HG03108 (cell line): ENCODE measurements around the gene ADAM15.

Experiments used
- ATAC-seq: cut with Tn5 transposase; IDR thresholded peaks from one replicate; pipeline ENCODE4 v1.9.1; 2021; ENCODE audit warnings: moderate library complexity; ENCODE audit not compliant: unreplicated experiment

The ADAM15 gene, protein sequence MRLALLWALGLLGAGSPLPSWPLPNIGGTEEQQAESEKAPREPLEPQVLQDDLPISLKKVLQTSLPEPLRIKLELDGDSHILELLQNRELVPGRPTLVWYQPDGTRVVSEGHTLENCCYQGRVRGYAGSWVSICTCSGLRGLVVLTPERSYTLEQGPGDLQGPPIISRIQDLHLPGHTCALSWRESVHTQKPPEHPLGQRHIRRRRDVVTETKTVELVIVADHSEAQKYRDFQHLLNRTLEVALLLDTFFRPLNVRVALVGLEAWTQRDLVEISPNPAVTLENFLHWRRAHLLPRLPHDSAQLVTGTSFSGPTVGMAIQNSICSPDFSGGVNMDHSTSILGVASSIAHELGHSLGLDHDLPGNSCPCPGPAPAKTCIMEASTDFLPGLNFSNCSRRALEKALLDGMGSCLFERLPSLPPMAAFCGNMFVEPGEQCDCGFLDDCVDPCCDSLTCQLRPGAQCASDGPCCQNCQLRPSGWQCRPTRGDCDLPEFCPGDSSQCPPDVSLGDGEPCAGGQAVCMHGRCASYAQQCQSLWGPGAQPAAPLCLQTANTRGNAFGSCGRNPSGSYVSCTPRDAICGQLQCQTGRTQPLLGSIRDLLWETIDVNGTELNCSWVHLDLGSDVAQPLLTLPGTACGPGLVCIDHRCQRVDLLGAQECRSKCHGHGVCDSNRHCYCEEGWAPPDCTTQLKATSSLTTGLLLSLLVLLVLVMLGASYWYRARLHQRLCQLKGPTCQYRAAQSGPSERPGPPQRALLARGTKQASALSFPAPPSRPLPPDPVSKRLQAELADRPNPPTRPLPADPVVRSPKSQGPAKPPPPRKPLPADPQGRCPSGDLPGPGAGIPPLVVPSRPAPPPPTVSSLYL

DNA sequence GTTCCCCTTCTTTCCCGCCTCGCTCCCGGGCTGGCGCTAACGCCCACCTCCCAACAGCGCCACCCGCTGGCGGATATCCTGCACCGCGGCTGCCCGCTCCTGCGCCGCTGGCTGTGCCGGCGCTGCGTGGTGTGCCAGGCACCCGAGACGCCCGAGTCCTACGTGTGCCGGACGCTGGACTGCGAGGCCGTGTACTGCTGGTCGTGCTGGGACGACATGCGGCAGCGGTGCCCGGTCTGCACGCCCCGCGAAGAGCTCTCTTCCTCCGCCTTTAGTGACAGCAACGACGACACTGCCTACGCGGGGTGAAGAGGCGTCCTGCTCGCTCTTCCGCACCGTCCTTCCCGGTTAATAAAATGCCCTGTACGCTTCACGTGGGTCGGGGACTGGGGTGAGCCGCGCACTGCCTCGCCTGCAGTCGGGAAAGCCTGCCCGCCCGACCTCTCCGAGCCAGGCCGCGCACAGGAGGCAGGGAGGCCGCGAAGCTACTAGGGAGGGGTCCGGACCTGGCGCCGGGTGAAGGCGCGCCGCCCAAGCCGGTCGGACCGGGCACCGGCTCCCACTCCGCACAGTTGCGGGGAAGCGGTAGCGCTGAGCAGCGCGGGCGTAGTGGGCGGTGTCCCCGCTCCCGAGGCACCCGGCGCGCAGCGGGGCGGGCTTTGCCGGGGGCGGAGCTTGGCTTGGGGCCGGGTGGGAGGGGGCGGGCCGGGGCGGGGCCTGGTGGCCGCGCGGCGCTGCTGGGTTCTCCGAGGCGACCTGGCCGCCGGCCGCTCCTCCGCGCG lies at the start of gene ADAM15:
Gene ADAM15 (plus strand): TSS at position 757 of the 782 bp plus-strand sequence. CDS start 71 bp downstream, outside the sequence.
- peak; percentile 49 for ATAC-seq

DNA sequence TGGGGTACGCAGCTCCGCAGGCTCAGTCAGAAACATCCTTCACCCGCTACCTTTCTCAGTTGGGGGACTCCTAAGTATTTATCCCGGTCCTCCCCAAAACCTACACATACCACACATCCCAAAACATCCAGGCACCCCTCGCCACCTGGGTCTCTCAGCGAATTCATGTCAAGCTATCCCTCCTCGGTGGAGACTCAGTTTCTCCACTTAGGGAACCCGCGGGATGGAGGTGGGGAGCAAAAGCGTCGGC lies 49.8 kb upstream of the ADAM15 start:
- no peak for ATAC-seq

DNA sequence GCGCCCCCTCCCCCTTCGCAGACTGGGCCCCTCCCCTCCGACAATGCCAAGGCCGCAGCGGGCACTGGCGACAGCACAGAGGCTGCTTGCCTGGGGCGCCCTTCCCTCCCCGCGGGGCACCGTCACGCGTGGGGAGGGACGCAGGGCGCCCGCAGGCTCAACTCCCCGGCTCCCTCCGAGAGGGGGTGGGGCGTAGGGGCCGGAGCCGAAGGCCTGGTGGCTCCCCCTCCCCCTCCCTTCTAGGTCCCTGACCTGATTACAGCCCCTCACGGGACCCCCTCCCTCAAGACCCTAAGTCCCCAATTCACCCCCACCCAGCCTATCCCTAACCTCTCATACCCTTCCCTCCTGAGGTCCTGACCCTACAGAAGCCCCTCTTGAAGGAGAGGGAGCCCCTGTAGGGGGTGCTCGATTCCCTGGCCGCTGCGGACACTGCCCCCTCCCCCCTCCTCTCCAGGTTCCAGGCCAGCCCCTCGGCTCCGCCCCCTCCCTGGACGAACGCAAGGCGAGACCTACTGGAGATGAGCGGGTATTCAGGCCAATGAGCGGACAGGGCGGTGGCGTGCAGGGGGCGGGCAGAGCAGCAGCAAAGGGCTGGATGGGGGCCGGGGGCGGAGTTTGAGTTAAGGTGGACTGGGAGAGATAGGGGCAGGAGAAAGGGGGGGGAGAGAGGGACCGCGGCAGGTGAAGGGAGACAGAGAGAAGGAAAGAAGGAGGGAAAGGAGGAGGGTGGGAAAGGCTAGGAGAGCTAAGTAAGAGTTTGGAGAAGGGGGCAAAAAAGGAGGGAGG lies 49.2 kb upstream of the ADAM15 start:
- peak; percentile 47 for ATAC-seq

DNA sequence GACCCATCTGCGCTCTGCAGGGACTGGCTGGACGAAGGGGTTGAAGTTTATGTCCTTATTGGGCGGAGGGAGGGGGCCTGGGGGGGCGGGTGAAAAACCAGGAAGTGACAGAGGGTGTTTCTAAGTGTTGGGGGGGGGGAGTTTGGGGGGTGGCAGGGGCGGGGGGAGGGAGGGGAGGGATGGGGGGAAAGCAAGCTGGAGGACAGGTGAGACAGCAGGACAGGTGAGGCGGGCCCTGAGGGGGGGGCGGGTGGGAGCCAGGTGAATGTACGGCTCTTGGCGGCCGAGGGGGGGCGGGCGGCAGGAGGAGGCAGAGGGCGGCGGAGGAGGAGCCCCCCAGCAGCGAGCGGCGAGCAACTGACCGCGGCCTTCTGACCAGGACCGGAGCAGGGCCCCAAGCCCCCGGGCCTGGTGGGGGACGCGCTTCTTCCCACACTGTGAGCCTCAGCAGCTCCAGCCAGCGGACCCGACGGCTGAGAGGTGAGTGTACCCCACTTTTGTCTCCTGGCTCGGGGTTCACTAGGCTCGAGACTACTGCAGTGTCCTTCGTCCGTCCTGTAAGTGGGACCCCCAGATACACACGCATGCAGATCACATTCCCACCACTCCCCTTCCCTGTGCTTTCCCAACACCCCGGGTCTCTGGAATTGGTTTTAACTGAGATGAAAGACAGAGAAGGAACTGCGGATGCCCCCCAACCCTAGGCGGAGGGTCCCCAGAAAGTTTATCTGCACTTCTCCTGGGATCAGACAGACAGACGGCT lies 48.5 kb upstream of the ADAM15 start, which contains the start of gene ZBTB7B:
Gene ZBTB7B (plus strand): TSS at position 339 of the 763 bp plus-strand sequence. CDS start 11,859 bp downstream, outside the sequence.
- ATAC-seq: no peak

DNA sequence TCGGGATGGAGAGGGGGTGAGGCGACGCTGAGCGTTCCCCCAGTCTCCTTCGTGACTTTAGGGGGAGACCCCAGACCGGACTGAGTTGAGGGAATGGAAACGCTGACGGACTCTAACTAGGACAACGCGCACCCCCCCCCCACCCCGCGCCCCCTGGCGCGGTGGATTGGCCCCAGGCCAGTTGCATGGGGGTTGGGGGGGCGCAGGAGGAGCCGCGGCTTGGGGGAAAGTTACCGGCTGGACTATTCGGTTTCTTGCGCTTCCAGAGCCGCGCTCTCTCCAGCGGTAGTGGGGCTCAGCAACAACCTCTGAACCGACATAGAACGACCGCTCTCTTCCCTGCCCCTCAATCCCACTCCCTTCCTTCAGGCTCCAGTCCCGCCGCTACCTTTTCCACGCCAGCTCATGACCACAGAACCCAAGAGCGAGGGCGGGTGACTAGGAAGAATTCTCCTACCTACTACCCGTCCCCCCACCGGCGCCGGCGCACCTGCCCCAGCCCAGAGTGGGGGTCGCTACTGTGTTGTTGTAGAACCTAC lies 47.8 kb upstream of the ADAM15 start:
- no peak for ATAC-seq

DNA sequence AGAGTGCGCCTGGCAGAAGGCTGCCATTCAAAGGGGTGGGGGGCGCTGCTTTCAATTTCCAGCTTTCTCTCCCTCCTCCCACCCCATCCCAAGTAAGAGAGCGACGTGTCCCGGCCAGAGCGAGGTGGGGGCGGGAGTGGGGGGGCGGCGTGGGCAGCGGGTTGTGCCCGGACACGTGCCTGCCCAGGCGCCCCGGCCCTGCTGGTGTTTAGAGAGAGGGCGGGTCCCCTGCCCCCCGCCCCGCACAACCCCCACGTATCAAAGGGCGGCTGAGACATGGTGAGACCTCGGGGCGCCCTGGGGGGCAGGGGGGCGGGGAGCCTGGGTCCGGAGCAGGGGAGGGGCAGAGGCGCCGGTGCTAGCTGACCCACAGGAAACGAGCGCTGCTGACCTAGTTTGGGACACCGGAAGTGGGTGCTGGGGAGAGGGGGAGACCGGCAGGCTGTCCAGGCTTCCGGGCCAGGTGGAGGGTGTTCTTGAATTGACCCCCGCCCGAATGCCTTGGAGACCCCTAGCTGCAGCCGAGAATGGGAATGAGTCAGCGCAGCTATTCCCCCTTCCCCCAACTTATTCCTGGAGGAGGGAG lies 47.3 kb upstream of the ADAM15 start:
- ATAC-seq: no peak

DNA sequence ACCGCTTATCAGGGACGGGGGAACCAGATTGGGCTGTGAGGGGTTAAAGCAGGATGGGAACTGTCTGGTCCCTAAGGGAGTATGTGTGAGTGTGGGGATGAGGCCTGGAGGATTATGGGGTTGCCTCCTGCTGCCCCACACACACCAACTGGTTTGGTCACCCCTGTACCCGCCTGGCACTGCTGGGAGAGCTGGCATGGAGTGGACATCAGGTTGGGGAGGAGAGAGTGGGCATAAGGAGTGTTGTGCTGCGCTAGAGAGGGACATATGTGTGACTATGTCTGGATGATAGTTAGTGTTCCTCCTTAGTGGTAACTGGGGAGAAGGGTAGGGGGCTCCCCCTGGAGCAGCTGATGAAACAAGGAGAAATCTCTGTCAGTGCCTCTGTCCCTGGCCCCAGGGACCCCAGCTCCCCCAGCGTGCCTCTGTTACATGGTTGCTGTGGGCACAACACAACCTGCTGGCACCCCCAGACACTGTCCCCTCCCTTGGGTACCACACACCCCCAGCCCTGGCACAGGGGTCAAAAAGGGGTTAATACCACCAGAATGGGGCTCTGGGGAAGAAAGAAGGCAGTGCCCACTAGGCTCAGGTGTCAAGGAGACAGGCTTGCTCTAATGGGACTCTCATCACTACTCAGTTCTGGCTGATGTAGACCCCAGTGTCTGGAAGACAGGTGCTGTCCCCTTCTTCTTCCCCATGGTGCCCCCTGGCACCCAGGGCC lies 46.6 kb upstream of the ADAM15 start:
- no peak for ATAC-seq

DNA sequence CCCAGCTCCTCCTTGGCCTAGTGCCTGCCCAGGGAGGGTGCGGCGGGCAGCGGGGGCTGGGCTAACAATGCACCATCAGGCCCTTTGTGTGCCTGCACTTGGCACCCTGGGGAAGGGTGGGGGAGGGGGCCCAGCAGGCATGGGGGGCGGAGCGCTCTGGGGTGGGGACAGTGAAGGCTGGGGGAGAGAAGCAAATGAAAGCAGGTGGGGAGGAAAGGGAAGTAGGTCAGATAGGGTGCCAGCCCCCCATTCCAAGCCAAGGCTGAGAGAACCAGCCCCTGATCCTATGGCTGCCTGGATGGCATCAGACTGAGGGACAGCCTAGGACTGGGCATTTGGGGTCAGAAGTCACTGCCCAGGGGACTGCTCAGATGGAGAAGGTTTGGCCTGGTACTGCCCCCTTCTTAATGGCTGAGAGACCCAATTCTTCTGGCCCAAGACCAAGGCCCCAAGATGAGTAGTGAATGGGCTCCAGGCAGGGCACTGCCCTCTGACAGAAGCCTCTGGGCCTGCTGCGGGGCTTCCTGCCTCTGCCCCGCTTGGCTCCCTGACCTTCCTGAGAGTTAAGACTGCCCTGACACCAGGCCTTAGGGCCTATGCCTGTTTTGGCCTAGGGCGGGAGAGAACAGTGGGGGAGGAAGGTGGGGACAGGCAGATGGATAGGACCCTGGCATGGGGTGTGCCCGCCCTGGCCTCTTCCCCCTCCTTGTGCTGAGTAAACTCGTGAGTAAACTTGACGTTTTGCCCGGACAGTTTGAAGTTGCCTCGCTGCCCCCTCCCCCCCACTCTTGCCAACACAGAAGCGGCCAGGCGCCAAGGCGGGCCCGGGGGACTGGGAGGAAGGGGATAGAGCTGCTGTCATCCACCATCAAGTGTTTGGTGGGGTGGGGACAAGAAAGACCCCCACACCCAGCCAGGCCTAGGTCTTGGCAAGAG lies 45.8 kb upstream of the ADAM15 start:
- no peak for ATAC-seq

DNA sequence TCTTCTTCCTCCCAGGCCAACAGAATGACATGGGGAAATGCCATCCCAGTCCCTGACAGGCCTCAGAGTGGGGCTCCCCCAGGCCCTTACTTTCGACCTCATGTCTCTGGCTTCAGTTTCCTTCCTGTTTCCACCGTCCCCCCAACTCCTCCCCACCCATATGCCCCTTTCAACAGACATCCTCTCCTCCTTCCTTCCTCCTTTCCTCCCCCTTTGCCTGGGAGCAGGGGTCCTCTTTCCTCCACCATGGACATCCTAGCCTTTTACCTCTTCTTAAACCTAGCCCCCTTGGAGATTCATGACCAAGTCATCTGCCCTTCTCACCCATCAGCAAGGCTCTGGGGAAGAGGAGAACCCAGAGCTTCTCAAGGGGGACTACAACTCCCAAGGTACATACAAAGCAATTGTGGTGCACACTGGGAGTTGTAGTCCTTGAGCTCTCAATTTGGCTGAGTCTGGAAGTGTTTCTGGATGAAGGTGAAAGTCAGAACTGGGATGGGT lies 44.5 kb upstream of the ADAM15 start:
- no peak for ATAC-seq

DNA sequence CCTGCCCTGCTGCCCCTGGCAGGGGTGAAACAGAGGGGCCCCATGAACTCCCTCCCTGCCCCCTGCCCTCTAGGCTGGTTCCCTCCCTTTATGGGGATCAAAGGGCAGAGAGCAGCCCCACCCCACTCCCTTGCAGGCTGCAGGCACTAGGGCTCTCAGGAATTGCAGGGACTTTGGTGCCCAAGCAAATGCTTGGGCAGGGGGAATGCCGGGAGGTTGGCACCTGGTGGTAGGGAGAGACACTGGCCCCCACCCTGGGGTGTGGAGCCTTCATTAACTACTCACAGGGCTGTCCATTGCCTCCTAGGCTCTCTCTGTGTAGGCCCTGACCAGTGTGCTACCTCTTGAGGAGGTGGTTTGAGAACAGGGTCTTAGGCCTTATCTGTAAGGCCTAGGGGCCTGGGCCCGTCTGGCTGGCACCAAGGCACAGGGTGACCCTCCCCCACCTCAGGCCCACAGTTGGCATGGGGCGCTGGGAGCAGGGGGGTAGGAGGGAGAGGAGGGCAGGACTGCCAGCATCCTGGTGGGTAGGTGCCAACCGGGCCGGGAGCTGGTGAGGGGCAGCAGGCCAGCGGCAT lies 43.8 kb upstream of the ADAM15 start:
- ATAC-seq: no peak

DNA sequence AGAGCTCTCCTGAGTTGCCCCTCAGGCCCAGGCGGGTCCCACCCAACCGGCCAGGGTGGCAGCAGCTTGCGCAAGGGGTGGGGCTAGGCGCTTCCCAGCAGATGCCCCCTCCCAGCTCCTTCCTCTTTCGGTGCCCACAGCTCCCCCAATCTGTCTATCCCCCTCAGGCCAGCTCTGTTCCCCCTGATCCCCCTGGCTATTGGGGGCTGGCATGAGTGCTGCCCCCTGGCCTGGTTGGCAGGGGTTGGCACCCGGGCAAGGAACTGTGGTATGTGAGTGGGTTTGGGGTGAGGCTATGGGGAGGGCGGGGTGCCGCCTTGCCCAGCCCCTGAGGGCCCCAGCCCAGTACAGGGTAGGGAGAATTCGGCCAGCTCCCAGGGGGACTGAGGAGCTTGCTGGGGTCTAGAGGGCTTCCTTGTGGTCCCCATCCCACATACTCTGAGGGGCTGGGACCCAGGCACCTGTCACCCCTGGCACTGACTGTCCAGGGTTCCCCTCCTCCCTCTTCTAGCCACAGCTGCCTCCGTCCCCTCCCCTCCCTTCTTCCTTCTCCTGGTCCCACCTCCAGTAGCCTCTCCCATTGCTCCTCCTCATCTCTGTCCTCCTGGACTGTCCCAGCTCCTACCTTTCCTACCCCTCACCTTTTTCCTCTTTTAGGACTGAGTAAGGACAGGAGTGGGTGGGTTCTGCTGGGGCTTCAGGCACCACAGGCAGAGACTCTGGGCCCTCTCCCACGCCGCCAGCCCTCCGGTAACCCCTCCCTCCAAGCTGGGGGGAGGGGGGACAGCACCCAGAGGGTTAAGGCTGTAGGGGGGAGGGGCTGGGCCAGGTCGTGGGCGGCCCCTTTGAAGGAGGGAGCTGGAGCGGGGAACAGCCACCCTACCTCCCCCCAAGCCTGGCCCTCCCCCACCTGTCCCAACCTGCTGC lies 42.8 kb upstream of the ADAM15 start:
- ATAC-seq: no peak

DNA sequence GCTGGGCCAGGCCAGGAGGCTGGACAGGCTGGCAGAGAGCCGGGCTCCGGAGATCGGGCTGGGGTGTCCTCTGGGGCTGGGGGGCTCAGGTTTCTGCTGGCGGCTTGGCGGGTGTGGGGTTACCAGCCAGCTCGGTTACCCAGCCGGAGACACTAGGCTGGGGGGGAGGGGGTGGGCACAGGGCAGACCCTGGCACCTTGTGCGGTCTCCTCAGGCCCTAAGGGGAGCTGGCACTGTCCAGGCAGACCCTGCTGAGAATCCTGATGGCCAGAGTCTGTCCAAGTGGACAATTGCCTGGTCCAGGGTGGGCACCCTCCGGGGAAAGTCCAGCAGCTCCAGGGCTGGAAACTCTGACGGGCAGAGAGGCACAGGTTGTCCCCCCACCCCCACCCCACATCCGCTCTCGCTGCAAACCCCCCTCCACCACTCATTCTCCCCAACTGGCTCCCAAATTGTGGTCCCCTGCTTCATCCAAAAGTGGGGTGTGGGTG lies 41.9 kb upstream of the ADAM15 start:
- ATAC-seq: no peak

DNA sequence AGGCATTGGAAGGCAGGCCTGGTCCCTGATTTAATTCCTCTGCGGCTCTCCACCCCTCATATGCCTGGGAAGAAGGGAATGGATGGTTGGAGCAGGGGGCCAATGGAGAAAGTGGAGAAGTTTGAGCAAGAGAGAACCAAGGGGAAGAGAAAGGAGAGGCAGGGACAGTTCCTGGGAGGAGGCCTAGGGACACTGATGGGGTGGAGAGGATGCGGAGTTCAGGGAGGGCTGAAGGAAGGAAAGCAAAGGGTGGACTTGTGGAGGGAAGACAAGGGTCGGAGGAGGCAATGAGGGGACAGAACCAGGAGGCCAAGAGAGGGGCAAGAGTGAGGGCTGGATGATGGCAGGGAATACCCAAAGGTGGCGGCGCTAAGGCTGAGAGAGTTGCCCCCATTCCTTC lies 41.4 kb upstream of the ADAM15 start:
- ATAC-seq: no peak

DNA sequence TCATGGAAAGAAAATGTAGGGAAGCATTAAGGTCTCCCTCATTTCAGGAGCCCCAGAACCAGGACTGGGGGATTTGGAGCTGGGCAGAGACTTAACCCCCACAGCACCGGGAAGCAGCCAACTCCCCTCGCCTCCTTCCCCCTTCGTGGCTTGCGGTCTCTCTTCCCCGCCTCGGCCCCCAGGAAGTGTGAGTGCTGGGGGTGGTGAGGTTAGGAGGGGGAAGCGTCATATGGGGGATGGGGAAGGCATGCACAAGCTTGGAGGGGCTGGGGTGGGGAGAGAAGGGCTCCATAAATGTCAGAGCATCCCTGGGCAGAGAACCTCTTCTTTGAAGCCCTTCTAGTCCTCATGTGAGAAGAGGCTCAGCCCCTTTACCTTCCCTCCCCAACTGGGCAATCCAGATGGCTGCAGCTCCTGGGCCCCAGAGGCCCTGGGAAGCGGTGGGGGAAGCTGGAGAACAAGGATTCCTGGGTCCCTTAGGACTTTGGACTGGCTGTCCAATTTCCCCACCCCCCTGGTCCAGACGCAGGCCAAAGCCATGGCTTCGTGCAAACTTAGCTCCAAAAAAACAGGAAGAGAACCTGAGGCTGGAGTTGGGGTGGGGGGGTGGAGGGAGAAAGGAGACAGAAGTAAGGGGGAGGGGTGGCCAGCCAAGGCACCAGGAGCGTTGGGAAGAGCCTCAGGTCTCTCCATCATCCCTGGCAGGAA lies 40.8 kb upstream of the ADAM15 start:
- no peak for ATAC-seq

DNA sequence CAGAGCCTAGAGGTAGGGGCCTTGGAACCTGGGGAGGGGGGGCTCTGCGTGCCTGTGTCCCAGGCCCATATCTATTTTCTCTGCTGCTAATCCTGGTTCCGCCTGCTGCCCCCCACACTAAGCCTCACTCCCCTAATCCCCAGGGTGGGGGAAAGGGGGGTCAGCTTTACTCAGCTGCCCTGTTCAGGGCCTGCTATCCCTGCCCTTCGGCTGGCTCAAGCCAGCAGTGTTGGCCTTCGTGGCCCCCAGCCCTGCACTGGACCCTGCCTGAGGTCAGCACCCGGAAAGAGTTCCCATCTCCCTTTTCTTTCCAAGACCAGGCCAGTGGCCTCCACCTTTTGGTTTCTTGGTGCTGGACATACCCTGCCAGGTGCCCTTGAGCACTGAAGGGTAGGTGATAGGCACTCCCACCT lies 40.1 kb upstream of the ADAM15 start:
- no peak for ATAC-seq
